DOHH2 (cell line): ENCODE data around the gene AKR1C8.

ENCODE experiments used
- EZH2phosphoT487 ChIP-seq: fragments of 200-600 bp; sonication (generic); IDR thresholded peaks from 2 replicates; pipeline ENCODE4 v1.6.1; 2017; ENCODE audit warnings: borderline replicate concordance, mild to moderate bottlenecking, antibody characterized with exemption, low read length, moderate library complexity, mixed read lengths
- TF ChIP-seq, protein P1 (sequence below): fragments of 200-600 bp; sonication (generic); IDR thresholded peaks from one replicate; pipeline ENCODE4 v1.5.1; 2014; ENCODE audit warnings: antibody characterized with exemption, mild to moderate bottlenecking, low read depth, low read length; ENCODE audit not compliant: poor library complexity, severe bottlenecking

- TF ChIP-seq, protein P1, sequence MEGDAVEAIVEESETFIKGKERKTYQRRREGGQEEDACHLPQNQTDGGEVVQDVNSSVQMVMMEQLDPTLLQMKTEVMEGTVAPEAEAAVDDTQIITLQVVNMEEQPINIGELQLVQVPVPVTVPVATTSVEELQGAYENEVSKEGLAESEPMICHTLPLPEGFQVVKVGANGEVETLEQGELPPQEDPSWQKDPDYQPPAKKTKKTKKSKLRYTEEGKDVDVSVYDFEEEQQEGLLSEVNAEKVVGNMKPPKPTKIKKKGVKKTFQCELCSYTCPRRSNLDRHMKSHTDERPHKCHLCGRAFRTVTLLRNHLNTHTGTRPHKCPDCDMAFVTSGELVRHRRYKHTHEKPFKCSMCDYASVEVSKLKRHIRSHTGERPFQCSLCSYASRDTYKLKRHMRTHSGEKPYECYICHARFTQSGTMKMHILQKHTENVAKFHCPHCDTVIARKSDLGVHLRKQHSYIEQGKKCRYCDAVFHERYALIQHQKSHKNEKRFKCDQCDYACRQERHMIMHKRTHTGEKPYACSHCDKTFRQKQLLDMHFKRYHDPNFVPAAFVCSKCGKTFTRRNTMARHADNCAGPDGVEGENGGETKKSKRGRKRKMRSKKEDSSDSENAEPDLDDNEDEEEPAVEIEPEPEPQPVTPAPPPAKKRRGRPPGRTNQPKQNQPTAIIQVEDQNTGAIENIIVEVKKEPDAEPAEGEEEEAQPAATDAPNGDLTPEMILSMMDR = no peak
- no peak for TF ChIP-seq EZH2phosphoT487
Measured at GRCh38 chr10:5147255-5147980, 37.5 kb downstream of the AKR1C8 start.
